ENCODE data around the gene JMJD1C.

The JMJD1C gene

DNA sequence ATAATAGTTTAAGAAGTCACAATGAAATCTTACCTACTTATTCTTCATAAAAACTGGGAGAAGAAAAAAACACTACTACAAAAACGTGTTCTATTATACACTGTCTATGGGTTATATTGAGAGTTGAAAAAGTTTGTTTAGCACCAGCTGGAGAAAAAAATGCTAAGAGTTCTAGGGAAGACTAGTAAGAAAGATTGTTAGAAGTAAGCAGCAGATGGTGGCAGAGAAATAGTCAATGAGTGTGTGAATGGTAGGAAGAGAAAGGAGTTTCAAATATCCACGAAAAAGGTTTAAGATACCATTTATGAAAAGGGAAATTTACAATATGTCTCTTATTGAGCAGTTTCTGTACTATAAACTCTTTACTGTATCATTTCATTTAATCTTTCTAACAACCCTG, 208.0 kb downstream of the JMJD1C start:
- Histone ChIP-seq H3K4me2 (ENCODE audit: insufficient read depth, low read length, poor library complexity, severe bottlenecking) (no peak overlapping the region), H3K4ac (ENCODE audit: low read length) (no peak overlapping the region), H2BK15ac (ENCODE audit: low read length) (no peak overlapping the region), H3K79me1 (ENCODE audit: low read depth, low read length) (peaks cover 2% of the 10 kb centered on the region), H3K14ac (ENCODE audit: low read length) (no peak overlapping the region), H2AFZ (ENCODE audit: low read length) (no peak overlapping the region), H3K27me3 (ENCODE audit: control insufficient read depth in 3 of 3, insufficient read depth in 3 of 3, low read depth in 1 of 3, low read length in 3 of 3) (no peaks in the 10 kb centered on the region), H3K4me3 (ENCODE audit: low read length in 2 of 2) (no peak overlapping the region), H3K18ac (ENCODE audit: low read length) (no peak overlapping the region), H3K27ac (replicated peaks; ENCODE audit: low read length) (no peak overlapping the region), H4K91ac (ENCODE audit: low read depth, low read length, poor library complexity) (no peak overlapping the region), H4K8ac (ENCODE audit: low read depth, low read length) (no peak overlapping the region), H3K36me3 (replicated peaks in 1 of 2; ENCODE audit: control insufficient read depth in 2 of 2, insufficient read depth in 2 of 2, low read length in 2 of 2) (peaks cover 0 to 70% of the 10 kb centered on the region in 2 donors), H3K23ac (ENCODE audit: low read depth, low read length, poor library complexity) (no peak overlapping the region), H3K4me1 (ENCODE audit: control insufficient read depth in 2 of 2, insufficient read depth in 1 of 2, low read depth in 1 of 2, low read length in 2 of 2) (no peaks in the 10 kb centered on the region), H2BK120ac (ENCODE audit: low read depth, low read length) (no peak overlapping the region), H3K9me3 (replicated peaks in 1 of 2; ENCODE audit: control insufficient read depth in 2 of 2, insufficient read depth in 1 of 2, low read depth in 1 of 2, low read length in 2 of 2) (no peaks in the 10 kb centered on the region), H3K9ac (ENCODE audit: low read depth, low read length, poor library complexity) (no peak overlapping the region), H2AK5ac (ENCODE audit: low read depth, low read length) (no peak overlapping the region), H2BK12ac (ENCODE audit: low read length) (no peak overlapping the region), H2BK5ac (ENCODE audit: low read length) (no peak overlapping the region)
- no peak for DNase-seq (ENCODE audit: low spot score)
- no CpG with 5 or more reads among the region's 2 CpGs for WGBS, 2 donors (ENCODE audit: extremely low coverage in 2 of 2, insufficient read length in 2 of 2, insufficient replicate concordance in 1 of 2)

DNA sequence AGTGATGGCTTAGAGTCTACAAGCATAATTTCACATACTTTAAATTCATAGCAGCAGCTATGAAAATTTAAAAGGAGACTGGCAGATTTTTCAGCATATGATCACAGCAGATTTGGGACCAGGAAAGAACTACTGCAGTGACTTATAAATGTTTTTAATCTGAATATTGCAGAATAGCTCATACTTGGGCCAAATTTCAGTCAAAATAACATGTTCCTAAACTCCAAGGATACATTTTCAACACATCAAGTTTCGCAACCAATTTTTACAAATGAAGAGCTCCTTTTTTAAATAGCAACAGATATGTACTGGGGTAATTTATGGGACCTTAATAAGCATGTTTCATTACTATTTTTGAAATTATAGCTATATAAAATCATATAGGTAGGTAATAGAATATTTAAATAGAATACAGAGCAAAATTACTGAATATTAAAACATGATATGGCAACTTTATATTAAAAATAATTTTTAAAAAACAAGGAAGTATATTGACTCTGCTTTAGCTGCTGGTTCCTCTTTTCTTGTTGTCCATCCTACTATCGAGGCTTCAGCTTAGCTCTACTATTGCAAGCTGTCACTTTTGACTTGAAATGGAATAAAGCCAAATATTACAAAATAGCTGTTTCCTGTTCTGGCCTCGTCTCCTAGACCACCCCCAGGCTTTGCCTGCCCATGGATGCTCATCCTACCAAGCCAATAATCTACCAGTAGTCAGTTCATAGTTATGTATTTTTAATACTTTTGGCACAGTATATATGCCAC, 209.6 kb downstream of the JMJD1C start:
- Histone ChIP-seq H2AK5ac (ENCODE audit: low read depth, low read length) (no peak overlapping the region), H3K4me3 (ENCODE audit: low read length in 2 of 2) (no peak overlapping the region), H3K27ac (replicated peaks; ENCODE audit: low read length) (no peak overlapping the region), H3K18ac (ENCODE audit: low read length) (no peak overlapping the region), H2AFZ (ENCODE audit: low read length) (no peak overlapping the region), H3K36me3 (replicated peaks in 1 of 2; ENCODE audit: control insufficient read depth in 2 of 2, insufficient read depth in 2 of 2, low read length in 2 of 2) (peaks cover 0 to 57% of the 10 kb centered on the region in 2 donors), H3K79me1 (ENCODE audit: low read depth, low read length) (peaks cover 2% of the 10 kb centered on the region), H2BK12ac (ENCODE audit: low read length) (no peak overlapping the region), H2BK15ac (ENCODE audit: low read length) (no peak overlapping the region), H3K27me3 (ENCODE audit: control insufficient read depth in 3 of 3, insufficient read depth in 3 of 3, low read depth in 1 of 3, low read length in 3 of 3) (no peaks in the 10 kb centered on the region), H3K4me2 (ENCODE audit: insufficient read depth, low read length, poor library complexity, severe bottlenecking) (no peak overlapping the region), H3K9ac (ENCODE audit: low read depth, low read length, poor library complexity) (no peak overlapping the region), H3K4ac (ENCODE audit: low read length) (no peak overlapping the region), H3K23ac (ENCODE audit: low read depth, low read length, poor library complexity) (no peak overlapping the region), H3K14ac (ENCODE audit: low read length) (no peak overlapping the region), H2BK120ac (ENCODE audit: low read depth, low read length) (no peak overlapping the region), H4K8ac (ENCODE audit: low read depth, low read length) (no peak overlapping the region), H3K9me3 (replicated peaks in 1 of 2; ENCODE audit: control insufficient read depth in 2 of 2, insufficient read depth in 1 of 2, low read depth in 1 of 2, low read length in 2 of 2) (no peaks in the 10 kb centered on the region), H2BK5ac (ENCODE audit: low read length) (no peak overlapping the region), H4K91ac (ENCODE audit: low read depth, low read length, poor library complexity) (no peak overlapping the region), H3K4me1 (ENCODE audit: control insufficient read depth in 2 of 2, insufficient read depth in 1 of 2, low read depth in 1 of 2, low read length in 2 of 2) (no peaks in the 10 kb centered on the region)
- DNase-seq (ENCODE audit: low spot score) = no peak
- WGBS, 2 donors (ENCODE audit: extremely low coverage in 2 of 2, insufficient read length in 2 of 2, insufficient replicate concordance in 1 of 2) = no CpG with 5 or more reads among the region's 3 CpGs

DNA sequence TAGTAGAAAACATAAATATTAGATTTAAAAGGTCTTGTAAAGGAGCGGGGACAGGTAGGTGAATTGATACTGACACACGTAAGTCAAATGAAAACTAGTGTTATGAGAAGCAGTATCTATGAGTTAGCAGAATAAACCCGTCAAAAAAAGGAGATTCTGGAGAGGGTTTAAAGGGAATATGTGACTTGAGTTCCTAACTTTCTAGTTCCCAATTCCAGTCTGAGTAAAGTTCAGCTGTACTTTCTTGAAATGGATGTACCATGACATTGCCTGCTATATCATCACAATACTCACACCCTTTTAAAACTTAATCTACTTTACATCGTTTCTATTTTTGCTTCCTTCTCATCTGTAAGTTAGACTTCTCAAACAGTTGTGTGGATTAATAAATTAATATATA, 210.5 kb downstream of the JMJD1C start:
- H2AK5ac ChIP-seq (ENCODE audit: low read depth, low read length) = no peak overlapping the region
- H2BK15ac ChIP-seq (ENCODE audit: low read length) = no peak overlapping the region
- no peak overlapping the region for H2AFZ ChIP-seq (ENCODE audit: low read length)
- no peaks in the 10 kb centered on the region for H3K27me3 ChIP-seq (ENCODE audit: control insufficient read depth in 3 of 3, insufficient read depth in 3 of 3, low read depth in 1 of 3, low read length in 3 of 3)
- H3K14ac ChIP-seq (ENCODE audit: low read length) = no peak overlapping the region
- H3K27ac ChIP-seq (replicated peaks; ENCODE audit: low read length) = no peak overlapping the region
- H3K36me3 ChIP-seq (replicated peaks in 1 of 2; ENCODE audit: control insufficient read depth in 2 of 2, insufficient read depth in 2 of 2, low read length in 2 of 2) = peaks cover 0 to 54% of the 10 kb centered on the region in 2 donors
- WGBS, 2 donors (ENCODE audit: extremely low coverage in 2 of 2, insufficient read length in 2 of 2, insufficient replicate concordance in 1 of 2) = 100% methylated on average over 1 of the region's 4 CpGs; no CpG with 5 or more reads in 1 of the 2 donors
- H3K4ac ChIP-seq (ENCODE audit: low read length) = no peak overlapping the region
- no peaks in the 10 kb centered on the region for H3K79me1 ChIP-seq (ENCODE audit: low read depth, low read length)
- no peaks in the 10 kb centered on the region for H3K9me3 ChIP-seq (replicated peaks in 1 of 2; ENCODE audit: control insufficient read depth in 2 of 2, insufficient read depth in 1 of 2, low read depth in 1 of 2, low read length in 2 of 2)
- no peak overlapping the region for H2BK5ac ChIP-seq (ENCODE audit: low read length)
- H3K4me3 ChIP-seq (ENCODE audit: low read length in 2 of 2) = no peak overlapping the region
- no peaks in the 10 kb centered on the region for H3K4me1 ChIP-seq (ENCODE audit: control insufficient read depth in 2 of 2, insufficient read depth in 1 of 2, low read depth in 1 of 2, low read length in 2 of 2)
- H3K23ac ChIP-seq (ENCODE audit: low read depth, low read length, poor library complexity) = no peak overlapping the region
- no peak overlapping the region for H3K18ac ChIP-seq (ENCODE audit: low read length)
- DNase-seq (ENCODE audit: low spot score) = no peak
- no peak overlapping the region for H4K8ac ChIP-seq (ENCODE audit: low read depth, low read length)
- no peak overlapping the region for H3K4me2 ChIP-seq (ENCODE audit: insufficient read depth, low read length, poor library complexity, severe bottlenecking)
- no peak overlapping the region for H2BK12ac ChIP-seq (ENCODE audit: low read length)
- H2BK120ac ChIP-seq (ENCODE audit: low read depth, low read length) = no peak overlapping the region
- no peak overlapping the region for H4K91ac ChIP-seq (ENCODE audit: low read depth, low read length, poor library complexity)
- H3K9ac ChIP-seq (ENCODE audit: low read depth, low read length, poor library complexity) = no peak overlapping the region

DNA sequence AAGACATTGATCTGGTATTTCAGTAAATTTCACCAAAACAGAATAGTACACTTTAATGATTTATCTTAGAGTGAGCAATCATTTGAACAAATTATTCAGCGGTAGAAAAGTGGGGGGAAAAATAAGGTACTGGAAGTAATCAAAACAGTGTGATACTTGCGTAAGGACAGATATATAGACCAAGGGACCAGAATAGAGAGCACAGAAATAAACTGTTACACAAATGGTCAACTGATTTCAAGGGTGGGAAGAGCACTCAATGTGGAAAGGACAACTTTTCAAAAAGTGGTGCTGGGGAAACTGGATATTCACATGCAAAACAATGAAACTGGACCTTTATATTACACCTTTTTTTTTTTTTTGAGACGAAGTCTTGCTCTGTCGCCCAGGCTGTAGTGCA, 212.7 kb downstream of the JMJD1C start:
- Histone ChIP-seq H4K91ac (ENCODE audit: low read depth, low read length, poor library complexity) (no peak overlapping the region), H2BK15ac (ENCODE audit: low read length) (no peak overlapping the region), H3K79me1 (ENCODE audit: low read depth, low read length) (no peaks in the 10 kb centered on the region), H3K4ac (ENCODE audit: low read length) (no peak overlapping the region), H3K36me3 (replicated peaks in 1 of 2; ENCODE audit: control insufficient read depth in 2 of 2, insufficient read depth in 2 of 2, low read length in 2 of 2) (peaks cover 0 to 50% of the 10 kb centered on the region in 2 donors), H2AK5ac (ENCODE audit: low read depth, low read length) (no peak overlapping the region), H2BK12ac (ENCODE audit: low read length) (no peak overlapping the region), H3K23ac (ENCODE audit: low read depth, low read length, poor library complexity) (no peak overlapping the region), H3K4me3 (ENCODE audit: low read length in 2 of 2) (no peak overlapping the region), H2BK5ac (ENCODE audit: low read length) (no peak overlapping the region), H3K9ac (ENCODE audit: low read depth, low read length, poor library complexity) (no peak overlapping the region), H3K4me2 (ENCODE audit: insufficient read depth, low read length, poor library complexity, severe bottlenecking) (no peak overlapping the region), H3K4me1 (ENCODE audit: control insufficient read depth in 2 of 2, insufficient read depth in 1 of 2, low read depth in 1 of 2, low read length in 2 of 2) (no peaks in the 10 kb centered on the region), H2AFZ (ENCODE audit: low read length) (no peak overlapping the region), H2BK120ac (ENCODE audit: low read depth, low read length) (no peak overlapping the region), H4K8ac (ENCODE audit: low read depth, low read length) (no peak overlapping the region), H3K27me3 (ENCODE audit: control insufficient read depth in 3 of 3, insufficient read depth in 3 of 3, low read depth in 1 of 3, low read length in 3 of 3) (no peaks in the 10 kb centered on the region), H3K14ac (ENCODE audit: low read length) (no peak overlapping the region), H3K27ac (replicated peaks; ENCODE audit: low read length) (no peak overlapping the region), H3K18ac (ENCODE audit: low read length) (no peak overlapping the region), H3K9me3 (replicated peaks in 1 of 2; ENCODE audit: control insufficient read depth in 2 of 2, insufficient read depth in 1 of 2, low read depth in 1 of 2, low read length in 2 of 2) (peaks cover 0 to 6% of the 10 kb centered on the region in 2 donors)
- DNase-seq (ENCODE audit: low spot score) = no peak
- no CpG with 5 or more reads among the region's 4 CpGs for WGBS, 2 donors (ENCODE audit: extremely low coverage in 2 of 2, insufficient read length in 2 of 2, insufficient replicate concordance in 1 of 2)

Measured in neuronal stem cell (in vitro differentiated cells).